AG04449 (cell line): ENCODE data around the gene PLSCR3.
"Not testable (repeated sequence)": the region's sequence is repeated elsewhere in the genome, so short reads cannot be mapped to it uniquely, and the experiment has no call there.

Source experiments
- CTCF ChIA-PET: fragments of 350-600 bp; formaldehyde crosslinking; extraction: SDS; loops from one replicate; lab custom pipeline; 2021; ENCODE audit warnings: antibody characterized with exemption; lab: Yijun Ruan, JAX
- POLR2A ChIA-PET: fragments of 400-600, 350-600 bp; formaldehyde crosslinking; extraction: SDS; loops from one replicate; lab custom pipeline; 2020; ENCODE audit warnings: antibody characterized with exemption, inconsistent platforms; lab: Yijun Ruan, JAX
- DNase-seq: peaks from one replicate; pipeline ENCODE4 v3.0.0-alpha.2; 2010; ENCODE audit warnings: low read depth, low spot score
- H3K4me3 ChIP-seq: 2 replicates; pipeline ENCODE4 v1.5.1; 2011; ENCODE audit warnings: low read depth, mild to moderate bottlenecking, control low read depth, low read length
- TF ChIP-seq, protein P1 (sequence below): IDR thresholded peaks from one replicate; pipeline ENCODE4 v1.5.1; 2011; ENCODE audit warnings: mild to moderate bottlenecking, moderate library complexity, low read length, control low read depth, inconsistent platforms; ENCODE audit not compliant: insufficient read depth; ENCODE audit errors: missing control alignments

The PLSCR3 gene

DNA sequence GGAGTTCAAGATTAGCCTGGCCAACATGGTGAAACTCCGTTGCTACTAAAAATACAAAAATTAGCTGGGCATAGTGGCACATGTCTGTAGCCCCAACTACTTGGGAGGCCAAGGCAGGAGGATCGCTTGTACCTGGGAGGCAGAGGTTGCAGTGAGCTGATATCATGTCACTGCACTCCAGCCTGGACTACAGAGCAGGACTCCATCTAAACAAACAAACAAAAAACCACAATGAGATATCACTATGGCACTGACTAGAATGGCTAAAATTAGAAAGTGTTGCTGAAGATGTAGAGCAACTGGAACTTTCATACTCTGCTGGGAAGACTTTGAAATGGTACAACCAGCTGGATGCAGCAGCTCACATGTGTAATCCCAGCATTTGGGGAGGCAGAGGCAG lies 20.0 kb downstream of the PLSCR3 start:
- CTCF ChIA-PET = interaction anchor here (7.0 kb wide), 1 partner anchor 18 kb away, joined by 35 read pairs; the partner anchor contains the start of gene TMEM95
- POLR2A ChIA-PET = no interaction called here
- H3K4me3 ChIP-seq = no peak overlapping the region
- DNase-seq = no peak
- TF ChIP-seq, protein P1, sequence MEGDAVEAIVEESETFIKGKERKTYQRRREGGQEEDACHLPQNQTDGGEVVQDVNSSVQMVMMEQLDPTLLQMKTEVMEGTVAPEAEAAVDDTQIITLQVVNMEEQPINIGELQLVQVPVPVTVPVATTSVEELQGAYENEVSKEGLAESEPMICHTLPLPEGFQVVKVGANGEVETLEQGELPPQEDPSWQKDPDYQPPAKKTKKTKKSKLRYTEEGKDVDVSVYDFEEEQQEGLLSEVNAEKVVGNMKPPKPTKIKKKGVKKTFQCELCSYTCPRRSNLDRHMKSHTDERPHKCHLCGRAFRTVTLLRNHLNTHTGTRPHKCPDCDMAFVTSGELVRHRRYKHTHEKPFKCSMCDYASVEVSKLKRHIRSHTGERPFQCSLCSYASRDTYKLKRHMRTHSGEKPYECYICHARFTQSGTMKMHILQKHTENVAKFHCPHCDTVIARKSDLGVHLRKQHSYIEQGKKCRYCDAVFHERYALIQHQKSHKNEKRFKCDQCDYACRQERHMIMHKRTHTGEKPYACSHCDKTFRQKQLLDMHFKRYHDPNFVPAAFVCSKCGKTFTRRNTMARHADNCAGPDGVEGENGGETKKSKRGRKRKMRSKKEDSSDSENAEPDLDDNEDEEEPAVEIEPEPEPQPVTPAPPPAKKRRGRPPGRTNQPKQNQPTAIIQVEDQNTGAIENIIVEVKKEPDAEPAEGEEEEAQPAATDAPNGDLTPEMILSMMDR = no peak

DNA sequence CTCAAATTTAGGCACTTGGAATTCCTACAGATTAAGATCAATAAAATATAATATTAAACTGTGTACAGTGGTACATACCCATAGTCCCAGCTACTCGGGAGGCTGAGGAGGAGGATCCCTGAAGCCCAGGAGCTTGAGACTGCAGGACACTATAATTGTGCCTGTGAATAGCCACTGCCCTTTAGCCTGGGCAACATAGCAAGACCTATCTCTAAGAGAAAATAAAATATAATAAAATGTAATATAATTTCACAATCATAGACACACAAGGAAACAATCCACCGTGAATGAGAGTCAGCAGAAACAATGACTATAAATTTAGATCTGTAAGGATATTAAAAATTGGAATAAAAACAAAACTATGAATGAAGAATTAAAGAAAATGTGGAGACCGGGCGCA lies 23.5 kb downstream of the PLSCR3 start:
- H3K4me3 ChIP-seq = no peak overlapping the region
- POLR2A ChIA-PET = no interaction called here
- no peak for DNase-seq
- CTCF ChIA-PET = interaction anchor here (1.0 to 5.2 kb wide), 3 partner anchors 15 to 91 kb away, joined by 3 to 42 read pairs (median 3); partner anchors contain the start of gene TMEM95
- TF ChIP-seq, protein P1 = no peak

DNA sequence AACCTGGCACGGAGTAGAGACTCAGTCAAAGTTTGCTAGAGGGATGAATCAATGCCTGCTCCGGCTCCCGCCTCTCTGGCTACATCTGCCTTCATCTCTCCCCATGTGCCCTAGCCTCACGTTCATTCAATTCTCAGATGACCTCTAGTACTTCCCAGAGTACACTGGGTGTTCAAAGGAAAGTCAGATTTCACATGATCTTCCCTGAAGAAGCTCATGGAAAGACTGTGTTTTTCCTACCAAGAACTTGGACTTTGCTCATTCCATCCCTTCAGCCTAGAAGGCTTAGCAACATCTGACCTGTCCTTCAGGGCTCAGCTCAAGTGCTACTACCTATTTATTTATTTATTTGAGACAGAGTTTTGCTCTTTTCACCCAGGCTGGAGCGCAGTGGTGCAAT lies 24.5 kb downstream of the PLSCR3 start:
- ChIA-PET POLR2A (no interaction called here), CTCF (interaction anchor here (1.2 to 5.2 kb wide), 3 partner anchors 10 to 18 kb away, joined by 3 to 42 read pairs (median 4); partner anchors contain the start of genes TMEM95 and TNK1)
- no peak for DNase-seq
- no peak overlapping the region for H3K4me3 ChIP-seq
- TF ChIP-seq, protein P1 = no peak

DNA sequence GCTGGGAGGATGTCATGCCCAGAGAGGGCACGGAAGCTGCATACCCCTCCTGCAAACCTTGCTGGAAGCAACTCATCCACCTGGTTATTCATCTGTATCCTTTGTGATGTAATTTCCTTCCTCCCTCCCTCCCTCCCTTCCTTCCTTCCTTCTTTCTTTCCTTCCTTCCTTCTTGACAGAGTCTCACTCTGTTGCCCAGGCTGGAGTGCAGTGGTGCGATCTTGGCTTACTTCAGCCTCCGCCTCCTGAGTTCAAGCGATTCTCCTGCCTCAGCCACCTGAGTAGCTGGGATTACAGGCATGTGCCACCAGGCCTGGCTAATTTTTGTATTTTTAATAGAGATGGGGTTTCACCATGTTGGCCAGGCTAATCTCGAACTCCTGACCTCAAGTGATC lies 25.7 kb downstream of the PLSCR3 start:
- CTCF ChIA-PET = interaction anchor here (5.2 kb wide), 1 partner anchor 13 kb away, joined by 42 read pairs; the partner anchor contains the start of gene TMEM95
- H3K4me3 ChIP-seq, POLR2A ChIA-PET, DNase-seq: not testable (repeated sequence)

DNA sequence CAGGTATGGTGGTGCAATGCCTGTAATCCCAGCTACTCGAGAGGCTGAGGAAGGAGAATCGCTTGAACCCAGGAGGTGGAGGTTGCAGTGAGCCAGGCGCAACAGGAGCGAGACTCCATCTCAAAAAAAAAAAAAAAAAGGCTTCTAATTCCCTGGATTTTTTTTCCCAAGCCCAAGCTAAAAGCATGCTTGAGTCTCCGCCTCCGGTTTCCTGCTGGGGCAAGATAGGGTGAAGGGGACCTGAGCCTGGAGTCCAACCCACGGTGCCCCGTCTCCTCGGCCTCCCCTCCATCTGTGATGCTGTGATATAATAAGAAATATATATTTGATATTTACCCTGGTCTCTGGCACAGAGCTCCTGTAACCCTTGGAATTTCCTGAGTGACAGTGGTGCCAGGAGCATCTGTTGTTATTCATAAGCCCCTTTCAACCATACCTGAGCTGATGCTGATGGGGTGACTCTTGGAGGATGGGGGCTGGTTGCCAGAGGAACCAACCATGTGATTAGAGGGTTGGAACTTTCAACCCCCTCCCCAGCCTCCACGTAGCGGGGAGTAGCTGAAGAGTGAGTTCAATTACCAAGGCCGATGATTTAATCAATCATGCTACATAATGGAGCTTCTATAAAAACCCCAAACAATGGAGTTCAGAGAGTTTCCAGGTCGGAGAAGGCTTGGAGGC lies 26.3 kb downstream of the PLSCR3 start:
- TF ChIP-seq, protein P1 = no peak
- no peak overlapping the region for H3K4me3 ChIP-seq
- CTCF ChIA-PET = interaction anchor here (5.2 kb wide), 1 partner anchor 13 kb away, joined by 42 read pairs; the partner anchor contains the start of gene TMEM95
- POLR2A ChIA-PET = interaction anchor here (0.7 kb wide), 1 partner anchor 15 kb away, joined by 3 read pairs; no protein-coding TSS in a partner anchor
- no peak for DNase-seq

DNA sequence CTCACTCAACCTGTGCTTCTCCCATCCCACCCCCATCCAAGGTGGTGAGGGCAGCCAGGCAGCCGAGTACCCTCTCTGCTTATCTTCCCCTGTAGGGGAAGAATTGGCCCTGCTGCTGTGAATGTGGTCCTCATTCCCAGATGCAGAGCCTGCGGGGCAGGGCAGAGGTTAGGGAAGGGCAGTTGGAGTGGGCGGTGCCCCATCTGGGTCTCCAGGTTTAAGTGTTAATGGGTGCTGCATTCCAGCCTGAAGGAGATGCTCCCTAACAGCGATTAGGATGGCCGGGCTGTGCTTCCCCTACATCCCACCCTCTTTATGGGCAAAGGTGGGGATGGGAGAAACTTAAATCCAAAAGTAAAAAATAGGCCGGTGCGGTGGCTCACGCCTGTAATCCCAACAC lies 27.2 kb downstream of the PLSCR3 start:
- TF ChIP-seq, protein P1 = no peak
- ChIA-PET CTCF (interaction anchor here (5.2 kb wide), 1 partner anchor 12 kb away, joined by 42 read pairs; the partner anchor contains the start of gene TMEM95), POLR2A (no interaction called here)
- no peak for DNase-seq
- H3K4me3 ChIP-seq = no peak overlapping the region

DNA sequence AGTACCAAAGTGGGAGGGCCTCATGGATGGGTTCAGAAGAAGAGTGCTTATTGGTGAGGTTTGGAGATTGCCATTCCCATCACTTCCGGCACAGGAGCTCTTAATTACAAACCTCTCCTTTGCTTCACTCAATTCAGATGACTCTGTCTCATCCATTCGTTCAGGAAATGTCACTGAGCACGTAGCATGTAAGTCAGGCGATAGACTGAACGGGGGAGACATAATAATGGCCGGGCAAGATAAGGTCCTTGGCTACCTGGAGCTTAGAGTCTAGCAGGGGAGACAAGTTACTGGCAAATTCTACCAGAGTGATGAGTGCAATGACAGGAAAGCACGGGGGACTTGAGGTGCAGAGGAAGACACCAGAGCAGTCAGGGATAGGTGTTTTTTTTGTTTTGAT lies 28.4 kb downstream of the PLSCR3 start:
- POLR2A ChIA-PET, H3K4me3 ChIP-seq, DNase-seq: not testable (repeated sequence)
- CTCF ChIA-PET = interaction anchor here (1.6 kb wide), 1 partner anchor 10 kb away, joined by 13 read pairs; the partner anchor contains the start of gene TMEM95
